ENCODE measurements around the gene PECR.
"Not testable (repeated sequence)": the region's sequence is repeated elsewhere in the genome, so short reads cannot be mapped to it uniquely, and the experiment has no call there.

- TF ChIP-seq EZH2phosphoT487 (IDR thresholded peaks at IDR 0.05; ENCODE audit: insufficient read depth, low read depth); EZH2 (IDR thresholded peaks at IDR 0.05; ENCODE audit: insufficient read depth, poor library complexity, severe bottlenecking): not testable (repeated sequence)
These were observed 92.9 kb downstream of the PECR start for GRCh38 chr2:215988556-215989207.
